Measurements from ENCODE around the gene KNDC1.
"Not testable (repeated sequence)": the region's sequence is repeated elsewhere in the genome, so short reads cannot be mapped to it uniquely, and the experiment has no call there.

Gene KNDC1

DNA sequence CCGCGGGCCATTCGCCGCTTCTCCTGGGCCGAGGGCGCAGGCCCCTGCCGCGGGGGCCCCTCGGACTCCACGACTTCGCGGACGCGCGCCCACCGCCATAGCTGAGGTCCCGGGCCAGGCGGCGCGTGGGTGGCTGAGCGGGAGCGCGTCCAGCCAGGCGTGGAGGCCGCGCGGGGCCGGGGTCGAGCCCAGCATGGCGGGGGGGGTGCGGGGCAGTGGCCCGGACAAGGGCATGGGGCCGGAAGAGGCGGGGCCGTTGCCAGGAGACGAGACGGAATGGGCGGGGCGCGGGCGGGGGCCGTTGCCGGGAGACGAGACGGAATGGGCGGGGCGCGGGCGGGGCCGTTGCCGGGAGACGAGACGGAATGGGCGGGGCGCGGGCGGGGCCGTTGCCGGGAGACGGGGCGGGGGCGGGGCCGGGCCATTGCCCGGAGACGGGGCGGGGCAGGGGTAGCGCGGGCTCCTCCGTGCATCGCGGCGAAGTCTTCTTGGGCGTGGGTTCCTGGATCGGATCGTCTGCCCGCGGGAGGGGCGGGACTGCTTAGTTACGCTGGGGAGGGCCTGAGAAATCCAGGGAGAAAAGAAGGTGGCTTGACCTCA, 101.8 kb downstream of the KNDC1 start:
- TF ChIP-seq, protein P1, sequence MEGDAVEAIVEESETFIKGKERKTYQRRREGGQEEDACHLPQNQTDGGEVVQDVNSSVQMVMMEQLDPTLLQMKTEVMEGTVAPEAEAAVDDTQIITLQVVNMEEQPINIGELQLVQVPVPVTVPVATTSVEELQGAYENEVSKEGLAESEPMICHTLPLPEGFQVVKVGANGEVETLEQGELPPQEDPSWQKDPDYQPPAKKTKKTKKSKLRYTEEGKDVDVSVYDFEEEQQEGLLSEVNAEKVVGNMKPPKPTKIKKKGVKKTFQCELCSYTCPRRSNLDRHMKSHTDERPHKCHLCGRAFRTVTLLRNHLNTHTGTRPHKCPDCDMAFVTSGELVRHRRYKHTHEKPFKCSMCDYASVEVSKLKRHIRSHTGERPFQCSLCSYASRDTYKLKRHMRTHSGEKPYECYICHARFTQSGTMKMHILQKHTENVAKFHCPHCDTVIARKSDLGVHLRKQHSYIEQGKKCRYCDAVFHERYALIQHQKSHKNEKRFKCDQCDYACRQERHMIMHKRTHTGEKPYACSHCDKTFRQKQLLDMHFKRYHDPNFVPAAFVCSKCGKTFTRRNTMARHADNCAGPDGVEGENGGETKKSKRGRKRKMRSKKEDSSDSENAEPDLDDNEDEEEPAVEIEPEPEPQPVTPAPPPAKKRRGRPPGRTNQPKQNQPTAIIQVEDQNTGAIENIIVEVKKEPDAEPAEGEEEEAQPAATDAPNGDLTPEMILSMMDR (IDR thresholded peaks at IDR 0.05; ENCODE audit: low read length, missing control alignments), result no peak
- DNase-seq (ENCODE audit: low read depth), result peak; percentile 53
- peak overlapping the region; percentile 41 for H3K4me3 ChIP-seq (replicated peaks; ENCODE audit: low read depth, low read length)

GRCh38 chr10:133262696-133263095, 102.7 kb downstream of the KNDC1 start:
- no peak for DNase-seq (ENCODE audit: low read depth)
- no peak overlapping the region for H3K4me3 ChIP-seq (replicated peaks; ENCODE audit: low read depth, low read length)
- TF ChIP-seq, protein P1 (IDR thresholded peaks at IDR 0.05; ENCODE audit: low read length, missing control alignments), result no peak

DNA sequence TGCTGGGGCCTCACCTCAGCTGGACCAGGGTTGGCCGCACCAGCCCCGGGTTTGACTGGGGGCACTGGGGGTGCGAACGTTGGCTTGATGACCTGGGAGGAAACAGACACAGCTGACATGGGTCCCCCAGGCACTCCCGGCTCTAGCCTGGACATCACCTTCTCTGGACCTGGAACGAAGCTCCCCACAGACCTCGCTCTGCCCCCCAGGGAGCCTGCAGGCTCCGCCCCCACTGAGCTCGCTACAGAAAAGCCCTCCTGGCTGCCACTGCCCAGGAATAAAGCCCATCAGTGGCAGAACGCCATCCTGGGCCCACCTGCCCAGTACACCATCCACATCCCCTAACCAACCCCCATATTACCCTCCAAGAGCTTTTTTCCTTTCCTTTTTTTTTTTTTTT, 103.7 kb downstream of the KNDC1 start:
- TF ChIP-seq, protein P1 (IDR thresholded peaks at IDR 0.05; ENCODE audit: low read length, missing control alignments), result no peak

DNA sequence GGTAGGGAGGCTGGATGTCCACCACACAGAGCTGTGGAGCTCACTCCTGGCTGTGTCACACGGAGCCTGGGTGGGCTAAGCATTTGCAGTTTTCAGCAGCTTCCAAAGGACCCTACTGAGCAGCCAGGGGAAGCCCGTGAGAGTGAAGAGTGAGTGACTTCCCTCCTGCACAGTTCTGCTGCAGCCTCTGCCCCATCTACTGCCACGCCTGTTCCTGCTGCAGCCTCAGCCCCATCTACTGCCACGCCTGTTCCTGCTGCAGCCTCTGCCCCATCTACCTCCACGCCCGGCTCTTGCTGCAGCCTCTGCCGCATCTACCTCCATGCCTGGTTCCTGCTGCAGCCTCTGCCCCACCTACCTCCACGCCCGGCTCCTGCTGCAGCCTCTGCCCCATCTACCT, 104.4 kb downstream of the KNDC1 start:
- DNase-seq (ENCODE audit: low read depth), result no peak

More for the DNA sequence above, 103.7 kb downstream of the KNDC1 start:
- no peak for DNase-seq (ENCODE audit: low read depth)
- H3K4me3 ChIP-seq (replicated peaks; ENCODE audit: low read depth, low read length), result no peak overlapping the region

GRCh38 chr10:133265052-133265451, 105.0 kb downstream of the KNDC1 start:
- not testable (repeated sequence) for DNase-seq (ENCODE audit: low read depth); H3K4me3 ChIP-seq (replicated peaks; ENCODE audit: low read depth, low read length)

More for the DNA sequence above, 104.4 kb downstream of the KNDC1 start:
- no peak overlapping the region for H3K4me3 ChIP-seq (replicated peaks; ENCODE audit: low read depth, low read length)
- TF ChIP-seq, protein P1 (IDR thresholded peaks at IDR 0.05; ENCODE audit: low read length, missing control alignments), result no peak

DNA sequence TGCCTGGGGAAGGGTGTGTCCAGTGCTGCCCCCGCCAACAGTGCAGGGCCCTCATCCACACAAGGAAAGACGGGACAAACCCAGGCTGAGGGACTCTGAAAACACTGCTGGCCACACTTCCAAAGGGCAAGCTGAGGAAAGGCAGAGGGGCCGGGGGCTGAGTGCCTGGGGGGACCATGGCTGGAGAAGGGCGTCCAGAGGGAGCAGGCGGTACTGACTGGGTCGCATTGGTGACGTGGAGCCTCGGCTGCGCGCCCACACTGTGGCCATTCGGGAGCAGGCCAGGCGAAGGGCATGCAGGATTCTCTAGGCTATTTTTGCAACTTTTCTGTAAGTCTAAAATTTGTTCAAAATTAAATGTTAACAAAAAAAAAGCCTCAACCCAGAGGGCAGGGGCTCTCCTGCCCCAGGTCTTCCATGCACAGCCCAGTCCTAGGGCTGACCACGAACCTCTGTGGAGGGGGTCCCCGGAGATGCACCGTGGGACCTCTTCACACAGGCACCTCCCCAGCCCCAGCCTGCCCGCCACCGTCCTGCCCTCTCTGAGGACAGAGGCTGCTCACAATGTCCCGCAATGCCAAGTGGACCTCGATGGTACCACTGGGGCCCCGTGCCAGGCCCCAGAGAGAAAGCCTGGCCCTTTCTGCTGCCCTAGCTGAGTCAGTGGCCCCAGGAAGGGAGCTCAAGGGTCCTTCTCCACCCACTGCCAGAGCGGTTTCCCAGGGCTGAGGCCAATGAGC, 106.2 kb downstream of the KNDC1 start:
- no peak for DNase-seq (ENCODE audit: low read depth)
- no peak overlapping the region for H3K4me3 ChIP-seq (replicated peaks; ENCODE audit: low read depth, low read length)
- TF ChIP-seq, protein P1 (IDR thresholded peaks at IDR 0.05; ENCODE audit: low read length, missing control alignments), result no peak

GRCh38 chr10:133267293-133267692, 107.3 kb downstream of the KNDC1 start:
- TF ChIP-seq, protein P1 (IDR thresholded peaks at IDR 0.05; ENCODE audit: low read length, missing control alignments), result no peak
- no peak overlapping the region for H3K4me3 ChIP-seq (replicated peaks; ENCODE audit: low read depth, low read length)
- no peak for DNase-seq (ENCODE audit: low read depth)

Measured in fibroblast of pulmonary artery (primary cell).